Activated T-helper 1 cell treated with Interleukin-2 at 50 U/mL for 16 hours (primary cell): ENCODE results near the gene TNFAIP3.

ENCODE experiments used
- DNase-seq: peaks from one replicate; pipeline ENCODE4 v3.0.0-alpha.2; 2020; ENCODE audit warnings: low read depth

Gene TNFAIP3

DNA sequence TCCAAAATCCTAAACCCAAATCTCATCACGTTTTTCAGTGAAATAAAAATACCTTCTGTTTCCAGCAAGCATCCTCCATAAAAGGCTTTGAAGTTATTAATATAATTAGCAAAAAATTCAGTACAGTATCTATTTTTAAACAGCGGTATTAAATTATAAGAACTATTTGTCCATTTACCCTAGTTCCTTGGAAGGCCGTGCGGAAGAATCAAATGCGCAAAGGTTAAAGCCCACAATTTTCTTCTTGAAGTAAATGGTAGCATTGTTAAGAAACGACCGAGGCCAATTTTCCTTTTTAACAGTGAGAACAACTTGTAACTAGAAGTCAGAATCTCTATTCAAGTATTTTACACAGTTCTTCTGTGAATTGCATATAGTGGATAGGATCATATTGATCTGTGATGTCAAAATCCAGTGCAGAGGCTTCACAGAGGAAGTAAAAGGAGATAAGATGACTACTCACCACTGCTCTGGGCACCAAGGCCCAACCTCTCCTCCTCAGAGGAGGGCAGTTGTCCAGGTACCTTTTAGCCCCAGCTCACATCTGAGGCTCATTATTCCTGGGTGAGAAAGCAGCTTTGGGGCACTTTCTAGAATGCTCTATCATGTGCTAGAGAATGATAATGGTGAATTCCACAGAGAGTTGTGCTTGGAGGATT is 36.3 kb downstream of the TNFAIP3 start:
- DNase-seq: no peak

DNA sequence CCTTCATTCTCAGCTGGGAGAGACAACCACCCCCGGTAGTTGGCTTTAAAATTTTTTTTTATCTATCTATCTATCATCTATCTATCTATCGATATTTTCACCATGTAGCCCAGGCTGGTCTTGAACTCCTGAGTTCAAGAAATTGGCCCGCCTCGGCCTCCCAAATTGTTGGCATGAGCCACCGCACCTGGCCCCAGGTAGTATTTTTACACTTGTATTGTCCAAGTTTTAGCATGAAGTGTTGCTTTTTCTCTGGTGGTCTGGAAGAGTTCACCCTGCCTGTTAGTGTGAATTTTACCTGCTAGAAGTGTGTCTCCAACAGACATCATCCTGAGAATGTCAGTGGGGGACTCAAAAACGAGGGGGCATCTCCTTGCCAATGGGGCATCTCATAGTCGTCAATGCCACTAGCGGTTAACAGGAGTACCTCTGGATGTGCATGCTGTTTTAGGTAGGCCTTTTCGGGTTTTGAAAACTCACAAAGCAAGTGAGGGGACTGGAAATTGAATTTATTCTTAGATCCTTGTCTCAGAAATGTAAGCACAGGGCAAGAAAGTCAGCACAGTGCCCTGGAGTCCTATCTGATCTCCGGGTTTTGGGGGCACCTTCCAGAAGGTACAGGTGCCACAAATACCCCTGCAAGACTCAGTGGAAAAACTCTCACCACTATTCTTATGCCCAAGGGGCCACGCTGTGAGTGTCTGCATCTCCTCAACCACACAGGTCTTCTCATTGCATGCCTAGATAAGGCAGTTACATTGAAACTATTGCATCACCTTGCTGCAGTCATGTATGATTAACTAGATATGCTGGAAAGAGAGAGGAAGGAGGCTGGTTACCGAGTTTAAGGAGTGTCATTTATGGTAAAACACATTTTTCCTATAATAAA is 37.1 kb downstream of the TNFAIP3 start:
- DNase-seq: no peak

DNA sequence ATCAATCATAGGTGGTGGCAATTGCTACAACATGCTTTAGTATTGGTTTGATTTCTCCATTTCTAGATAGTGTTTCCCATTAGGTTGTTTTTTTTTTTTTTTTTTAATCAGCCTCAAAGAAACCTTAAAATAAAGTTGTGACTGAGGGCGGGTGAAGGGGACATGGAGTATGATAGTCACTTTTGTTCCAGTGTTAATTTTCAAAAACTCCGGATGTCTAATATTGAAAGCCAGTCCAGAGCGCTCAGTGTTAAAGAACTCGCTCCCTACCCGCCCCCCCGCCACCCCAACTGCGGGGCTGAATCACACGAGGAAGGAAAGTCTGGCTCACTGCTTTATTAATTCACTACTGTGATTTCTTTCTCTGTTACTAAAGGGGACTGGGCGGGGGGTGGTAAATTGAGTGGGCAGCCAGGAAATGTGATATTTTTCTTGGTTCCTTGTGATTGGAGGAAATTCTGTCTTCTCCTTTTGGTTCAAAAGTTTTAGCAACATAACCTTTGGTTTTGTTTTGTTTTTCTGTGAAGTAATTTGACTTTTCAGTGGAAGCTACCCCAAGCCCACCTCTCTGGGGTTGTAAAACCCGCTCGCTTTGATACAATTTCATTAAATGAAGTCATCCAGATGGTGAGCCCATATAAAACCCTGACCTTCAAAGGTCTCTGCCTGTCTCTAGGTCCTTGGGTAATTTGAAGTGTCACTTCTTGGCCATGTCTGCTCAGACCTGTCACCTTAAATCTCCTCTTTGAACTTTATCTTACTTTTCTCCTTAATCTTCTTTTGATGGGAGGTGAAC is 38.0 kb downstream of the TNFAIP3 start:
- no peak for DNase-seq

DNA sequence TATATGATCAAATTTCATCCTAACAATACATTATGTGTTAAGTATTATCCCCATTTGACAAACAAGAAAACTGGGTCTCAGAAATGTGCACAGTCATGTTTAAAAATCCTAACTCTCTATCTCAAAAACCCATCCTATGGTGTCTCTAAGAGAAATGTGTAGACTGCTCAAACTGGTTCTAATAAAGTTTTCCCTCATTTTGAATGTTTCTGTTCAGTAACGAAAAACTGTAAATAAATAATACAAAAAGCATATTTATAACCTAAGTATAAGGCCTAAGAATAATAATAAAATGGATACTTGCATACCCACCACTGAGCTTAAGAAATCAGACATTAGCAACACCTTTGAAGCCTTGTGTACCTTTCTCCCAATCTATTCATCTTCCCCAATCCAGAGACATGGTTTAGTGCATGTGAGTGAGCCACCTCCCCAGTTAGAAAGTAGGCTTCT is 39.0 kb downstream of the TNFAIP3 start:
- DNase-seq: no peak

DNA sequence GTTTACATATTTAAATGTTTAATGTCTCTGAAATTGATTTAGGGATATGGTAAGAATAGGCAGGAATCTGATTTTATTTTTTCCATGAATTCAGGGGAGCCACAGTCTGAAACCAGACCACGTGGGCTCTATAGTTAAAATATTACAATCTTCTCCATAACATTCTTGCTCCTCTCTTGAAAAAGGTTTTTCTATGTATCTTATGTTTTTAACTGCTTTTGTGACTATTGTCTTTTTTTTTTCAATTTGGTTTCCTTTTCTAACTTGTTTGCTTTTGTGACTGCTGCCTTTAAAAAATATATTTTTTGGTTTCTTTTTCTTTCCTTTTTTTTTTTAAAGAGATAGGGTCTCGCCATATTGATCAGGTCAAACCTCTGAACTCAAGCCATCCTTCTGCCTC is 40.1 kb downstream of the TNFAIP3 start:
- DNase-seq: no peak

DNA sequence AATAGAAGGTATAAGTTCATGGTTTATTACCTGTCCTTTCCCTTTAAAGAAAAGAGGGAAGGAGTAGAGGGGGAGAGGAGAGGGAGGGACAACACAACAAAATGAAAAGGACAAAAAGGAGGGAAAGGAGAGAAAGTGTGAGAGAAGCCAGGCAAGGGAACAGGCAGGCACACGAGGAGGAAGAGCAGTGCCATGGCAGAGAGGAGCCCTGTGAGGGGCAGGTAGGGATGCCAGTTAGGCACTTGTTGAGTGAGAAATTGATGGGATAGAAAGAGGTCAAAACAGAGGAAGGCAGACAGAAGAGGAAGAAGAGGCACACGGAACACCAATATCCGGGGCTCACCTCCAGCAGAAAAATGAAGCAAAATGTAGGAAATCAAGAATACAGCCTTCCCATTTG is 42.5 kb downstream of the TNFAIP3 start:
- DNase-seq: no peak

DNA sequence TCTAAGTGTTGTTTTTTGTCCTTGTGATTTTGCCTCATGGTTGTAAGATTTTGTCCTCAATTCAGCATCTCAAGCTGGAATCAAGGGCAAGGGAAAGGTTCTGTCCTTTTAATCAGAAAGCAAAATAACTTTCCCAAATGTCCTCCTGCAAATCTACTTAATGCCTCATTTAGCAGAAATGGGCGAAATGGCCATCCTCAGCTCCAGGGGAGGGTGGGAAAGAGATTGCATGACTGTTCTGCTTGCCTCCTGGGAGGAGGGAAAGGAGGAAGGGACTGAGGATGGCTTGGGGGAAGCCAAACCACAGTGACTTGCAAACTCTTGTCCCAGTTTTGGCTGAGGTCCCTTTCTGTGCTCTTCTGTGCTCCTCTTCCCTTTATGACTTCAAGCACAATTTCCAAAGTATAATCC is 43.4 kb downstream of the TNFAIP3 start:
- DNase-seq: no peak

DNA sequence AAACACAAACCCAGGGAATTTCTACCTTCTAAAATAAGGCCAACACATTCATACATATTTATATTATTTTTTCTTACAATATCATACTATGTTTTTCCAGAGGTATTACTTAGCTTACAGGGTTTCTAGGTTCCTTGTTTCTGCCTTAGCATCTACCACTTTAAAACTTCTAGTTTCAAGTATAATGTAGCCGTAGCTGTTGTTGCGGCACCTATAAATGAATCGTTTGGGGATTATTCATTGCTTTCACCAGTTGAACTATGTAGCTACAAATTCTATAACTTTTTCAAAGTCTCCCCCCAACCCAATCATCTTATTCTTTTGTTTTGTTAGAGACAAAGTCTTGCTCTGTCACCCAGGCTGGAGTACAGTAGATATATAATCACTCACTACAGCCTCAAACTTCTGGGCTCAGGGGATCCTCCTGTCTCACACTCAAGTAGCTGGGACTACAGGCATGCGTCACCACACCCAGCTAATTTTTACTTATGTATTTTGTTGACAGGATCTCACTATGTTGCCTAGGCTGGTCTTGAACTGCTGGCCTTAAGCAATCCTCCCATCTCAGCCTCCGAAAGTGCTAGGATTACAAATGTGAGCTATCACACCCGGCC is 43.9 kb downstream of the TNFAIP3 start:
- no peak for DNase-seq

DNA sequence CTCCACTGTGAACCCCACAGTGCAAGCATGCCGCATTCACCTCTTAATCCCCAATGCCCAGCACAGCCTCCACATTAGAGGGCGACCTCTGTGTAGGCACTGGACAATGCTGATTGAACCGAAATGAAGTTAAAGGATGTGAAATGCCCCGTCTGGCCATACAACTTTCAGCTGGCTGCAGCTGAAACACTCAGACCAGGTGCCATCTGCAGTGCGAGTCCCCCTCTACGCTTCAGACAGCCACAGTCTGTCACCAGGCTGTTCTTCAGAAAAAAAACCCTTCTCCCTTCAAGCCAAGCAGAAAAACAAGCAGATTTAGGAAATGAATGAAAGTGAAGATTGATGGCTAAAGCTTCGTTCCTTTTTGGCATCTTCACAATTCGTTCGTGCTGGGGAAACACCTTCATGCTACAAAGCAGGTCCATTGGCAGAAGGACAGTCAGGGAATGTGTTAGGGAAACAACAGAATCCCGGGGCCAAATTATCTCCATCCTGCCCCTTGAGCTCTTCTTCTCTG is 44.7 kb downstream of the TNFAIP3 start:
- DNase-seq: no peak

DNA sequence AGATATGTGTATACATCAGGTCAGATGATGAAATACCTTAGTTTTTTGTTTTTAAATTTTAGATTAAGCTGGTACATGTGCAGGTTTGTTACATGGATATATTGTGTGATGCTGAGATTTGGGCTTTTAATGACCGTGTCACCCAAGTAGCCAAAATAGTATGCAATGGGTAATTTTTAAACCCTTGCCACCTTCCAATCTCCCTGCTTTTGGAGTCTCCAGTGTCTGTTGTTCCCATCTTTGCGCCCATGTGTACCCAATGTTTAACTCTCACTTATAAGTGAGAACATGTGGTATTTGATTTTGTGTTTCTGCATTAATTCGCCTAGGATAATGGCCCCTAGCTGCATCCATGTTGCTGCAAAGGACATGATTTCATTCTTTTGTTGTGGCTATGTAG is 45.8 kb downstream of the TNFAIP3 start:
- no peak for DNase-seq

DNA sequence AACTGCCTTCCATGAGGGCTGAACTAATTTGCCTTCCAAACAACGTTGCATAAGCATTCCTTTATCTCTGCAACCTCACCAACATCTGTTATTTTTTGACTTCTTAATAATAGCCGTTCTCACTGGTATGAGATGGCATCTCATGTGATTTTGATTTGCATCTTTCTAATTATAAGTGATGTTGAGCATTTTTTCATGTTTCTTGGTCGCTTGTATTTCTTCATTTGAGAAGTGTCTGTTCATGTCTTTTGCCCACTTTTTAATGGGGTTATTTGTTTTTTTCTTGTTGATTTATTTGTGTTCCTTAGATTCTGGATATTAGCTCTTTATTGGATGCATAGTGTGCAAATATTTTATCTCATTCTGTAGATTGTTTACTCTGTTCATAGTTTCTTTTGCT is 46.4 kb downstream of the TNFAIP3 start:
- no peak for DNase-seq

DNA sequence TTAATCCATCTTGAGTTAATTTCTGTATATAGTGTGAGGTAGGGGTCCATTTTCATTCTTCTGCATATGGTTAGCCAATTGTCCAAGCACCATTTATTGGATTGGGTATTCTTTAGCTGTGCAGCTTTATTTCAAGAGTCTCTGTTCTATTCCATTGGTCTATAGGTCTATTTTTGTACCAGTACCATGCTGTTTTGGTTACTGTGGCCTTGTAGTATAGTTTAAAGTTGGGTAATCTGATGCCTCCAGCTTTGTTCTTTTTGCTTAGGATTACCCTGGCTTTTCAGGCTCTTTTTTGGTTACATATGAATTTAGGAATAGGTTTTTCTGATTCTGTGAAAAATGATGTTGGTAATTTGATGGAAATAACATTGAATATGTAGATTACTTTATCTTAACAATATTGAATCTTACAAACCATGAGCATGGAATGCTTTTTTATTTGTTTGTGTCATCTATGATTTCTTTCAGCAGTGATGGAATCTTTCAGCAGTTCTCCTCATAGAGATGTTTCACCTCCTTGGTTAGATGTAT is 47.0 kb downstream of the TNFAIP3 start:
- no peak for DNase-seq

DNA sequence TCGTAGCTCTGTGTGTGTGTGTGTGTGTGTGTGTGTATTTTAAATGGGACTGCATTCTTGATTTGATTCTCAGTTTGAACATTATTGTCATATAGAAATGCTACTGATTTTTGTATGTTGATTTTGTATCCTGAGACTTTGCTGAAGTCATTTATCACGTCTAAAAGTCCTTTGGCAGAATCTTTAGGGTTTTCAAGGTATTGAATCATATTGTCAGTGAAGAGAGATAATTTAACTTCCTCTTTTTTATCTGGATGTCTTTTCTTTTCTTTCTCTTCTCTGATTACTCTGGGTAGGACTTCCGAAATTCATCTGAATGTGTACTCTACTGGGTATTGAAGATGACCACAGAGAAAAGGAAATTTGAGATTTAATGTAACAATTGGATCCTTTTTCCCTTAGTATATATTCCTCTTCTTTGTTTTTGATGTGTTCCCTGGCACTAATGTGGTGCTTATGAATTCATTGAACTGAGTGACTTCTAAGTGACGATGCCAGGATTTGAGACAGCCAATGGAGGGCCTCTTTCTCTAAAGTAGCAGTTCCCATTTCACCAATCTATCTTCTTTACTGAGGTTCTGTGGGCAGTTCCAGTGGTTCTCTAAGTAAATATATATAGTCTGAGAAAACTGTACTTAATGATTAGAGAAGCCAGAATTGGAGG is 47.6 kb downstream of the TNFAIP3 start:
- DNase-seq: no peak

DNA sequence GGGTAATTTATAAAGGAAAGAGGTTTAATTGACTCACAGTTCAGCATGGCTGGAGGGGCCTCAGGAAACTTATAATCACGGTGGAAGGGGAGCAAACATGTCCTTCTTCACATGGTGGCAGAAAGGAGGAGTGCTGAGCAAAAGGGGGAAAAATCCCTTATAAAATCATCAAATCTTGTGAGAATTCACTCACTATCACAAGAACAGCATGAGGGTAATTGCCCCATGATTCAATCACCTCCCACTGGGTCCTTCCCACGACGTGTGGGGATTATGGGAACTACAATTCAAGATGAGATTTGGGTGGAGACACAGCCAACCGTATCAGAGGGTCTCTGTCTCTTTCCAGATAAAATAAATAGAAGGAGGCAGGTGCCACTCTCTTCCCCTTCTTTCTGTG is 48.7 kb downstream of the TNFAIP3 start:
- DNase-seq: no peak

DNA sequence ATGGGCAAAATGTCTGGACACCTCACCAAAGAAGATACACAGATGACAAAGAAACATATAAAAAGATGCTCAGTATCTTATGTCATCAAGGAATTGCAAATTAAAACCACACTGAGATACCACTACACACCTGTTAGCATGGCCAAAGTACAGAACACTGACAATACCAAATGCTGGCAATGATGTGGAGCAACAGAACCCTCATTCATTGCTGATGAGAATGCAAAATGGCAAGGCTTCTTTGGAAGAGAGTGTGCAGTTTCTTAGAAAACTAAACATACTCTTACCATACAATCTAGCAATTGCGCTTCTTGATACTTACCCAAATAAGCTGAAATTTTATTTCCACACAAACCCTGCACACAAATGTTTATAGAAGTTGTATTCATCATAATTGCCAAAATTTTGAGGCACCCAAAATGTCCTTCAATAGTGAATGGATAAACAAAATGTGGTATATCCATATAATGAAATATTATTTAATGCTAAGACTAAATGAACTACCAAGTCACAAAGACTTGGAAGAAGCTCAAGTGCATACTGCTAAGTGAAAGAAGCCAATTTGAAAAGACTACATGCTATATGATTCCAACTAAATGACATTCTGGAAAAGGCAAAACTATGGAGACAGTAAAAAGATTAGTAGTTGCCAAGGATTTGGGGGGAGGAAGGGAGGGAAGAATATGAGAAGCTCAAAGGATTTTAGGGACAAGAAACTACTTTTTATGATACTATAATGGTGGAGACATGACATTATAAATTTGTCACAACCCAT is 50.7 kb downstream of the TNFAIP3 start:
- no peak for DNase-seq

DNA sequence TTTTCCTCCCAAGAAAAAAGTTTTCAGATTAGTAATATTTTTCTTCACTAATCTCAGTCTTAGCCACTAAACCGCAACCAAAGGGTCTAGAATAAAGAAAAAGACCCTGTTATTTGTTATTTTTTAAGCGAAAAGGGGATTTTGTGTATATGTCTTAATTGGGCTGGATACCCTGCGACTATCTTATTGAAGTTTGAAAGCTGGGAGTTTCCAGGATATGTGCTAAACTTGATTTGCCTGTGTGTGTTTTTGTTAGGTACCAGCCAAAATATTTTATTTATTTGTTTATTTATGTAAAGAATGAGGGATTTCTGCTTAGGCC is 52.4 kb downstream of the TNFAIP3 start:
- no peak for DNase-seq

DNA sequence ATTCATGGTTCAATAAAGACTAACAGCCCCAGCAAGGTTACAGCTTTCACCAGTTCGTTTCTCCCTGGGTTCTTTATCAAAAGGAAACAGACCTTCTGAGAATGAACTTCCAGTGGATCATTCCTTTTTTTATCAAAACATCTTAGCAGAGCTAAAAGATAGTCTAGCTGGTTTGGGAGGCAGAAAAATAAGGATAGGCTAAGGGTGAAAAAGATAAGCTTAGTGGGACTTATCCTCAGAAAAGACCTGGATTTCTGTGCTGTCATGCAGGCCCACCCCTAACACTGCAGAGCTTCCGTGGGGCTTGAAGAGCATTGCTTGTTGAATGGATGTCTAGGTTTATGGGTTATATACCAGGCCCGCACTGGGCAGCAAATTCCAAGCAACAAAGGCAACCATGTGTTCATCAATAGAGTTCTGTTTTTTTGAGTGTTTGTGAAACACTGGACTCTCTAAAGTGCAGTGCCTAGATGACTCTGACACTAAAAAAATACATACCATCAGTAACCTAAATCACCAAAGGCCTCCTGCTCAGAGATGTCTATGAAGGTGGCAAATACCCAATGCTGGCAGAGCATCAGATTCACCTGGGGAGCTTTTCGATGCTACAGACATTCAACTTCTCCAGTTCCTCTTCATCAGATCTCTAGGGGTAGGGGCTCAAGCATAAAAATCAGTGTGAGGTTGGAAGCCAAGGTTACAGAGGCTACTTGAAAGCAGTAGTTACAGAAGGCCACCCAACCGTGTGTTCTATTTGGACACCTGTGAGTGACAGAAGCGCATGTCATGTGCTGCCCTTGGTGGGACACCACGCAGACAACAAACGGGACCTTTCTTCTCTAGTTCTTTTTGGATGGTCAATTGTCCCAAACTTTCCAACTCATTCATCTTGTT is 53.0 kb downstream of the TNFAIP3 start:
- DNase-seq: no peak

DNA sequence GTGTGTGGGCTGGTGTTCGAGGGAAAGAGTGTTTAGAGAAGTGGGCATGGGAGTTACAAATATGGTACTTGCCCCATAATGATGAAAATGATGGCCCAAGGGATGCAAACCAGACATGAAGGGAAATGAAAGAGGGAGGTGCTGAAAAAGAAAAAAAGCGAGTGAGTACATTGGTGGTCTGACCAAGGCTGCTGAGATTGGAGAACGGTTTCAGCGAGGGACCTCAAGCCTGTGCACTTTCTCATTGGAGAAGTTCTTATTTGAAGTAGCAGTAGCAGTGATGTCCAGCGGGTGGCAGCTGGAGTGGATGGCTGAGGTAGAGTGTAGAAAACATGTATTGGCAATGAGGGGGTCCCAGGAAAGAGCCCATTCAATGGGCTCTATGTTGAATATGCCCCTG is 54.8 kb downstream of the TNFAIP3 start:
- DNase-seq: no peak

DNA sequence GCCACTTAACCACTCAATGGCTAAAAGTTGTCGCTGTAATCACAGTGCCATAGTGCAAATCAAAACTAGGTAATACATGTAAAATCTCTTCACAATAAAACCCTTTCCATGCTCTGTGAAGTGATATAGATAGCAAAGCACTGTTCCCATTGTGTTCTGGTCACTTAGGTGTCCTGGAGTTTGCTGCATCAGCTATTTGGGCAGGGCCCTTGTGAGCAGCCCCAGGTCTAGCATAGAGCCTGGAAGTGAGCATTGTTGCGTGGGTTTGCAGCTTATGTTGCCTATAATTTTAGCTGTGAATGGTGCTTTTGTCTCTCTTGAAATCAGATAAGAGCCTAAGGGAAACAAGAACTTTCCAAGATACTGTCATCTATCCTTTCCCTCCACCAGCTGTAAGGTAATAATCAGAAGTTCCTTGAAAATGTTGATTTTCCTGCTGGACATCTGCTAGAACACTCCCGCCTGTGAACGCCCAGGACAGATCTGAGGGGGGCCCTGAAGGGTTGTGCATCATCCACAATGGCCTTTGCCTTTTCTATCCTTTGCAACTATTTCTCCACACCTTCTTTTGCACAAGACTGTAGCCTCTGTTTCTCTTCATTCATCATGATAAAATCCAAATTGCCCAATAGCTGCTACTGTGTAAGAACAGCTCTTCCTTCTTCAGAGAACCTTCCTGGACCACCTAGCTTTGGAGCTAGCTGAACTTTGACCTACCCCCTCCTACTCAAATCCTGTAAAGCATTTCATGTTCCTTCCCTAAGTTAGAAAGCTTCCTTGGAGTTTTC is 57.0 kb downstream of the TNFAIP3 start:
- DNase-seq: no peak
